Measurements from ENCODE around the gene EXOC6.

- no peak for TF ChIP-seq CTCF (conservative IDR thresholded peaks at IDR 0.05)
- TF ChIP-seq EZH2 (IDR thresholded peaks at IDR 0.05; ENCODE audit: low read depth), result no peak
Measured at GRCh38 chr10:93071674-93072224, 223.4 kb downstream of the EXOC6 start.

Measured in PC-9 (cell line).